Cardiac ventricle fibroblast (primary cell): ENCODE results near the gene HTR3B. TPM values are rescaled to one million over a fixed set of nuclear protein-coding genes. Genes with fewer than 3 reads are reported as not detected.

Source experiments
- total RNA-seq: library from RNA; depleted of rRNA; stranded (reverse); fragments of >200 nt; gene quantifications from 2 replicates; pipeline ENCODE4 v1.2.3, GENCODE V29; 2015

HTR3B gene
- total RNA-seq: not detected in 2 replicates

GRCh38 chr11:113904379-113905101 is at the start of gene HTR3B:
Gene HTR3B, plus strand, starts transcription at chr11:113904796. Its CDS starts 138 bp downstream, at chr11:113904934.

GRCh38 chr11:113875234-113876073 is 29.1 kb upstream of the HTR3B start, which contains the start of gene USP28:
Gene USP28, minus strand, starts transcription at chr11:113875572. Its CDS starts 71 bp downstream, at chr11:113875501.

GRCh38 chr11:113974741-113975470 is 70.3 kb downstream of the HTR3B start, which contains the start of gene HTR3A:
Gene HTR3A, plus strand, starts transcription at chr11:113975108. Its CDS starts 218 bp downstream, at chr11:113975326.

Other genes with a start within 250 kb of the HTR3B start
- not detected in 2 replicates for gene TMPRSS5, start 198.5 kb upstream of the HTR3B start, total RNA-seq
- 10.0 and 11.6 TPM in 2 replicates for gene ZW10, start 131.1 kb upstream of the HTR3B start, total RNA-seq
- gene CLDN25, start 125.0 kb upstream of the HTR3B start, total RNA-seq: not detected in 2 replicates
- 10.0 and 17.1 TPM in 2 replicates for gene USP28, start 29.2 kb upstream of the HTR3B start, total RNA-seq
- not detected in 2 replicates for gene HTR3A, start 70.3 kb downstream of the HTR3B start, total RNA-seq
- gene ZBTB16, start 154.9 kb downstream of the HTR3B start, total RNA-seq: 58.3 and 70.3 TPM in 2 replicates